ENCODE results near the gene DHRS3. TPM values are rescaled to one million over a fixed set of nuclear protein-coding genes. Genes with fewer than 3 reads are reported as not detected.
"Not testable (repeated sequence)": the region's sequence is repeated elsewhere in the genome, so short reads cannot be mapped to it uniquely, and the experiment has no call there.

Gene DHRS3
- total RNA-seq, 1 experiment from 2014 or later = 54.5 TPM

DNA sequence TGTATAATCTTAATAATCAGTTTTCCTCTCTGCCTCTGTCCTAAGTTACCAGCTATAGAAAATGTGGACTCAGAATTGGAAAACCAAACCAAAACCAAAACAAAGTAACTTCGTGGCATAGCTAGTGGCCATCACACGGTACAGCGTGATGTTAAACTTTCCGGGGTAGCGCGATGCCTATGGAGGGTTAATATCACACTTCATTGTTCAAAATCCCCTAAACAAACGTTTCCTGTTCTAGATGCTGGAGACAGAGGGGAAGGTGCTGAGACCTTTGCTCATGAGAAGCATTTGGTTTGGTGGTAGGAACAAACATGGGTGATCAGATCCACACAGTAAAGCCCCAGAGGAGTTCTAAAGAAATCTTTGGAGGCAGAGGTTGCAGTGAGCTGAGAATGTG lies 30.7 kb upstream of the DHRS3 start:
- Histone ChIP-seq H3K56ac (ENCODE audit: insufficient read length, low read depth, low read length) (no peak overlapping the region), H2BK120ac (ENCODE audit: low read depth, low read length, poor library complexity, severe bottlenecking) (no peak overlapping the region), H4K20me1 (ENCODE audit: control insufficient read depth, insufficient read depth, insufficient read length) (no peaks in the 10 kb centered on the region), H3T11ph (ENCODE audit: low read length) (no peak overlapping the region), H3K79me2 (ENCODE audit: insufficient read depth, low read length) (no peaks in the 10 kb centered on the region), H3K4ac (ENCODE audit: low read depth, low read length) (no peak overlapping the region), H2AK5ac (ENCODE audit: insufficient read length, low read length) (no peak overlapping the region), H2BK12ac (ENCODE audit: insufficient read length, low read depth, low read length) (no peak overlapping the region), H3K9ac (ENCODE audit: extremely low read depth, insufficient read length, low read length) (no peak overlapping the region), H4K8ac (replicated peaks; ENCODE audit: insufficient read length, low read depth, low read length) (no peak overlapping the region), H3K23me2 (ENCODE audit: insufficient read length, low read depth, low read length, poor library complexity, severe bottlenecking) (no peaks in the 10 kb centered on the region), H4K91ac (ENCODE audit: insufficient read length, low read depth, low read length) (no peak overlapping the region), H3K14ac (ENCODE audit: insufficient read depth, low read length) (no peak overlapping the region), H2BK15ac (ENCODE audit: low read depth, low read length) (no peak overlapping the region), H3K4me1 (ENCODE audit: insufficient read depth, low read length) (no peaks in the 10 kb centered on the region), H4K5ac (ENCODE audit: insufficient read length, low read depth, low read length) (no peak overlapping the region), H2BK5ac (ENCODE audit: insufficient read length, low read length) (no peak overlapping the region), H2AFZ (ENCODE audit: low read length) (no peak overlapping the region), H3K27me3 (ENCODE audit: insufficient read depth, low read length) (no peaks in the 10 kb centered on the region), H3K18ac (ENCODE audit: insufficient read length, low read depth, low read length) (no peak overlapping the region), H3K79me1 (ENCODE audit: insufficient read depth, low read depth, low read length, poor library complexity, severe bottlenecking) (no peaks in the 10 kb centered on the region), H3K23ac (ENCODE audit: insufficient read length, low read depth, low read length) (no peak overlapping the region), H3K4me2 (ENCODE audit: insufficient read depth, insufficient read length, low read length) (no peak overlapping the region), H3K27ac (ENCODE audit: insufficient read length, low read depth, low read length) (no peak overlapping the region), H3K9me3 (ENCODE audit: control insufficient read depth, low read depth, low read length) (no peaks in the 10 kb centered on the region), H2BK20ac (ENCODE audit: low read depth, low read length, poor library complexity, severe bottlenecking) (no peak overlapping the region)
- peaks cover 10 to 11% of the 10 kb centered on the region in 2 experiments for H3K4me1 Mint-ChIP-seq
- H3K36me3 Mint-ChIP-seq (ENCODE audit: insufficient read depth in 1 of 3, low read depth in 3 of 3) = peaks cover 0 to 4% (median 0%) of the 10 kb centered on the region in 3 experiments; a peak in 2 of 7 replicates
- H3K9me3 Mint-ChIP-seq = peaks cover 3 to 4% of the 10 kb centered on the region in 2 experiments; a peak in 2 of 5 replicates
- TF ChIP-seq, protein P1, sequence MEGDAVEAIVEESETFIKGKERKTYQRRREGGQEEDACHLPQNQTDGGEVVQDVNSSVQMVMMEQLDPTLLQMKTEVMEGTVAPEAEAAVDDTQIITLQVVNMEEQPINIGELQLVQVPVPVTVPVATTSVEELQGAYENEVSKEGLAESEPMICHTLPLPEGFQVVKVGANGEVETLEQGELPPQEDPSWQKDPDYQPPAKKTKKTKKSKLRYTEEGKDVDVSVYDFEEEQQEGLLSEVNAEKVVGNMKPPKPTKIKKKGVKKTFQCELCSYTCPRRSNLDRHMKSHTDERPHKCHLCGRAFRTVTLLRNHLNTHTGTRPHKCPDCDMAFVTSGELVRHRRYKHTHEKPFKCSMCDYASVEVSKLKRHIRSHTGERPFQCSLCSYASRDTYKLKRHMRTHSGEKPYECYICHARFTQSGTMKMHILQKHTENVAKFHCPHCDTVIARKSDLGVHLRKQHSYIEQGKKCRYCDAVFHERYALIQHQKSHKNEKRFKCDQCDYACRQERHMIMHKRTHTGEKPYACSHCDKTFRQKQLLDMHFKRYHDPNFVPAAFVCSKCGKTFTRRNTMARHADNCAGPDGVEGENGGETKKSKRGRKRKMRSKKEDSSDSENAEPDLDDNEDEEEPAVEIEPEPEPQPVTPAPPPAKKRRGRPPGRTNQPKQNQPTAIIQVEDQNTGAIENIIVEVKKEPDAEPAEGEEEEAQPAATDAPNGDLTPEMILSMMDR (conservative IDR thresholded peaks at IDR 0.05) = no peak
- H3K4me3 Mint-ChIP-seq = no peak overlapping the region
- WGBS (ENCODE audit: extremely low coverage, insufficient read length, low lambda C conversion rate) = no CpG with 5 or more reads among the region's 7 CpGs
- no peak overlapping the region for H3K27ac Mint-ChIP-seq
- peaks cover 23% of the 10 kb centered on the region for H3K27me3 Mint-ChIP-seq (ENCODE audit: low read depth)
- no peak for DNase-seq

DNA sequence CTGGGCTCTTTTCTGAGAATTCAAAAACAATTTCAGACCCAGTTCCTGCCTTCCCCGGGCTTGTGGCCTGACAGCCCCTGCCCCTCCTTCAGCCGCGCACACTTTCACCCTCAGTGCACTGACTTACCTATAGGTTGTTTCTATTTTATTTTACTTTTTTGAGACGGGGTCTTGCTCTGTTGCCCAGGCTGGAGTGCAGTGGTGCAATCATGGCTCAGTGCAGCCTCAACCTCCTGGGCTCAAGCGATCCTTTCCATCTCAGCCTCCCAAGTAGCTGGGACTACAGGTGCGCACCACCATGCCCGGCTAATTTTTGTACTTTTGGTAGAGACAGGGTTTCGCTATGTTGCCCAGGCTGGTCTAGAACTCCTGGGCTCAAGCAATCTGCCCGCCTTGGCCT lies 27.4 kb upstream of the DHRS3 start:
- H3K23me2 ChIP-seq (ENCODE audit: insufficient read length, low read depth, low read length, poor library complexity, severe bottlenecking); H4K5ac ChIP-seq (ENCODE audit: insufficient read length, low read depth, low read length); H2BK5ac ChIP-seq (ENCODE audit: insufficient read length, low read length); H3T11ph ChIP-seq (ENCODE audit: low read length); H3K23ac ChIP-seq (ENCODE audit: insufficient read length, low read depth, low read length); H3K27ac ChIP-seq (ENCODE audit: insufficient read length, low read depth, low read length); H3K79me1 ChIP-seq (ENCODE audit: insufficient read depth, low read depth, low read length, poor library complexity, severe bottlenecking); H3K27me3 ChIP-seq (ENCODE audit: insufficient read depth, low read length); H3K18ac ChIP-seq (ENCODE audit: insufficient read length, low read depth, low read length); H3K4me2 ChIP-seq (ENCODE audit: insufficient read depth, insufficient read length, low read length); H3K4ac ChIP-seq (ENCODE audit: low read depth, low read length); H4K8ac ChIP-seq (replicated peaks; ENCODE audit: insufficient read length, low read depth, low read length); H4K20me1 ChIP-seq (ENCODE audit: control insufficient read depth, insufficient read depth, insufficient read length); H3K14ac ChIP-seq (ENCODE audit: insufficient read depth, low read length); H2AFZ ChIP-seq (ENCODE audit: low read length); H2BK12ac ChIP-seq (ENCODE audit: insufficient read length, low read depth, low read length); H3K79me2 ChIP-seq (ENCODE audit: insufficient read depth, low read length); H3K9me3 ChIP-seq (ENCODE audit: control insufficient read depth, low read depth, low read length); DNase-seq; H2BK20ac ChIP-seq (ENCODE audit: low read depth, low read length, poor library complexity, severe bottlenecking); H3K9ac ChIP-seq (ENCODE audit: extremely low read depth, insufficient read length, low read length); H3K56ac ChIP-seq (ENCODE audit: insufficient read length, low read depth, low read length); H2BK120ac ChIP-seq (ENCODE audit: low read depth, low read length, poor library complexity, severe bottlenecking); H2BK15ac ChIP-seq (ENCODE audit: low read depth, low read length); H3K4me3 Mint-ChIP-seq; H4K91ac ChIP-seq (ENCODE audit: insufficient read length, low read depth, low read length); H3K4me1 ChIP-seq (ENCODE audit: insufficient read depth, low read length); H3K4me1 Mint-ChIP-seq; H2AK5ac ChIP-seq (ENCODE audit: insufficient read length, low read length); H3K27ac Mint-ChIP-seq: not testable (repeated sequence)
- Mint-ChIP-seq H3K36me3 (ENCODE audit: insufficient read depth in 1 of 3, low read depth in 3 of 3) (peaks cover 14 to 25% (median 15%) of the 10 kb centered on the region in 3 experiments), H3K9me3 (peaks cover 25% of the 10 kb centered on the region in 2 experiments), H3K27me3 (ENCODE audit: low read depth) (peaks cover 24% of the 10 kb centered on the region)
- WGBS (ENCODE audit: extremely low coverage, insufficient read length, low lambda C conversion rate) = no CpG with 5 or more reads among the region's 9 CpGs

Measured in H9 (cell line).